H9 (cell line): ENCODE measurements around the gene CAMTA1. TPM values are rescaled to one million over a fixed set of nuclear protein-coding genes. Genes with fewer than 3 reads are reported as not detected.

Experiments used
- DNase-seq: peaks from one replicate; pipeline ENCODE4 v3.0.0-alpha.2; 2017
- H2AFZ ChIP-seq: one replicate; pipeline ENCODE4 v1.6.1; 2013; ENCODE audit warnings: mild to moderate bottlenecking, low read length, control low read depth, moderate library complexity
- H2AK5ac ChIP-seq: 2 replicates; pipeline ENCODE4 v1.6.1; 2013; ENCODE audit warnings: low read length, control low read depth, mixed read lengths; ENCODE audit not compliant: insufficient read length
- H2BK120ac ChIP-seq: one replicate; pipeline ENCODE4 v1.6.1; 2013; ENCODE audit warnings: low read depth, mild to moderate bottlenecking, low read length, control low read depth, inconsistent platforms; ENCODE audit not compliant: poor library complexity, severe bottlenecking
- H2BK12ac ChIP-seq: 2 replicates; pipeline ENCODE4 v1.6.1; 2013; ENCODE audit warnings: low read length, control low read depth, mixed read lengths, low read depth; ENCODE audit not compliant: insufficient read length
- H2BK15ac ChIP-seq: 2 replicates; pipeline ENCODE4 v1.6.1; 2013; ENCODE audit warnings: low read depth, low read length, control low read depth
- H2BK20ac ChIP-seq: one replicate; pipeline ENCODE4 v1.6.1; 2013; ENCODE audit warnings: low read depth, mild to moderate bottlenecking, low read length, control low read depth, inconsistent platforms; ENCODE audit not compliant: poor library complexity, severe bottlenecking
- H2BK5ac ChIP-seq: 2 replicates; pipeline ENCODE4 v1.6.1; 2013; ENCODE audit warnings: low read length, control low read depth, mixed read lengths; ENCODE audit not compliant: insufficient read length
- H3K14ac ChIP-seq: 2 replicates; pipeline ENCODE4 v1.6.1; 2013; ENCODE audit warnings: low read length, control low read depth; ENCODE audit not compliant: insufficient read depth
- H3K18ac ChIP-seq: 2 replicates; pipeline ENCODE4 v1.6.1; 2013; ENCODE audit warnings: low read depth, mild to moderate bottlenecking, mixed read lengths, low read length, control low read depth; ENCODE audit not compliant: insufficient read length
- H3K23ac ChIP-seq: 2 replicates; pipeline ENCODE4 v1.6.1; 2013; ENCODE audit warnings: low read length, control low read depth, mixed read lengths, low read depth; ENCODE audit not compliant: insufficient read length
- H3K23me2 ChIP-seq: 2 replicates; pipeline ENCODE4 v1.6.1; 2013; ENCODE audit warnings: low read depth, mild to moderate bottlenecking, mixed read lengths, low read length, control low read depth; ENCODE audit not compliant: insufficient read length, poor library complexity, severe bottlenecking
- H3K27ac ChIP-seq: 2 replicates; pipeline ENCODE4 v1.5.1; 2013; ENCODE audit warnings: low read length, control low read depth, mixed read lengths, low read depth; ENCODE audit not compliant: insufficient read length
- H3K27me3 ChIP-seq: 2 replicates; pipeline ENCODE4 v1.6.1; 2013; ENCODE audit warnings: low read length, control low read depth, inconsistent platforms; ENCODE audit not compliant: insufficient read depth
- H3K4ac ChIP-seq: 2 replicates; pipeline ENCODE4 v1.6.1; 2013; ENCODE audit warnings: low read depth, mild to moderate bottlenecking, control low read depth, inconsistent platforms, low read length, moderate library complexity
- H3K4me1 ChIP-seq: 2 replicates; pipeline ENCODE4 v1.6.1; 2013; ENCODE audit warnings: low read length, control low read depth, inconsistent platforms; ENCODE audit not compliant: insufficient read depth
- H3K4me2 ChIP-seq: 2 replicates; pipeline ENCODE4 v1.6.1; 2013; ENCODE audit warnings: low read length, control low read depth, mixed read lengths; ENCODE audit not compliant: insufficient read length, insufficient read depth
- H3K56ac ChIP-seq: 2 replicates; pipeline ENCODE4 v1.6.1; 2013; ENCODE audit warnings: low read depth, mild to moderate bottlenecking, mixed read lengths, low read length, control low read depth; ENCODE audit not compliant: insufficient read length
- H3K79me1 ChIP-seq: 2 replicates; pipeline ENCODE4 v1.6.1; 2013; ENCODE audit warnings: low read depth, mild to moderate bottlenecking, moderate library complexity, low read length, control low read depth, inconsistent platforms; ENCODE audit not compliant: insufficient read depth, poor library complexity, severe bottlenecking
- H3K79me2 ChIP-seq: 2 replicates; pipeline ENCODE4 v1.6.1; 2013; ENCODE audit warnings: low read length, control low read depth, inconsistent platforms; ENCODE audit not compliant: insufficient read depth
- H3K9ac ChIP-seq: 2 replicates; pipeline ENCODE4 v1.6.1; 2013; ENCODE audit warnings: low read length, control low read depth, mixed read lengths; ENCODE audit not compliant: insufficient read length; ENCODE audit errors: extremely low read depth
- H3K9me3 ChIP-seq: one replicate; pipeline ENCODE4 v1.6.1; 2013; ENCODE audit warnings: low read depth, low read length, inconsistent platforms; ENCODE audit not compliant: control insufficient read depth
- H3T11ph ChIP-seq: one replicate; pipeline ENCODE4 v1.6.1; 2013; ENCODE audit warnings: mild to moderate bottlenecking, low read length, control low read depth, inconsistent platforms
- H4K20me1 ChIP-seq: one replicate; pipeline ENCODE4 v1.6.1; 2013; ENCODE audit not compliant: control insufficient read depth, insufficient read length, insufficient read depth
- H4K5ac ChIP-seq: 2 replicates; pipeline ENCODE4 v1.6.1; 2013; ENCODE audit warnings: low read depth, mild to moderate bottlenecking, mixed read lengths, low read length, control low read depth; ENCODE audit not compliant: insufficient read length
- H4K8ac ChIP-seq: replicated peaks from 2 replicates; pipeline ENCODE4 v1.6.1; 2013; ENCODE audit warnings: low read length, control low read depth, mixed read lengths, low read depth; ENCODE audit not compliant: insufficient read length
- H4K91ac ChIP-seq: 2 replicates; pipeline ENCODE4 v1.6.1; 2013; ENCODE audit warnings: low read depth, mild to moderate bottlenecking, moderate library complexity, mixed read lengths, low read length, control low read depth; ENCODE audit not compliant: insufficient read length
- H3K27ac Mint-ChIP-seq, 3 experiments: 2 replicates in 2 of 3; 3 replicates in 1 of 3; pipeline ENCODE4 v1.8.0; 2020 to 2021; ENCODE audit warnings: mixed read lengths in 3 of 3, mild to moderate bottlenecking in 1 of 3, moderate library complexity in 1 of 3
- H3K27me3 Mint-ChIP-seq: 2 replicates; pipeline ENCODE4 v1.8.0; 2021; ENCODE audit warnings: low read depth, mild to moderate bottlenecking, moderate library complexity, mixed read lengths
- H3K36me3 Mint-ChIP-seq, 3 experiments: 2 replicates in 2 of 3; 3 replicates in 1 of 3; pipeline ENCODE4 v1.8.0; 2020 to 2021; ENCODE audit warnings: low read depth in 3 of 3, mixed read lengths in 3 of 3; ENCODE audit not compliant: insufficient read depth in 1 of 3
- H3K4me1 Mint-ChIP-seq, 2 experiments: 2 replicates each; pipeline ENCODE4 v1.8.0; 2020; ENCODE audit warnings: mixed read lengths in 2 of 2
- H3K4me3 Mint-ChIP-seq, 2 experiments: 2 replicates in 1 of 2; 3 replicates in 1 of 2; pipeline ENCODE4 v1.8.0; 2020 to 2021; ENCODE audit warnings: mild to moderate bottlenecking in 2 of 2, mixed read lengths in 2 of 2, moderate library complexity in 1 of 2
- H3K9me3 Mint-ChIP-seq, 2 experiments: 2 replicates in 1 of 2; 3 replicates in 1 of 2; pipeline ENCODE4 v1.8.0; 2020; ENCODE audit warnings: mild to moderate bottlenecking in 2 of 2, mixed read lengths in 2 of 2, moderate library complexity in 1 of 2
- WGBS: extraction: QIAGEN DNeasy Blood & Tissue Kit; methylation state at CpG from one replicate; pipeline ENCODE4 v1.1.7; 2013; ENCODE audit warnings: missing lambda C conversion rate, low lambda C conversion rate, mixed read lengths; ENCODE audit not compliant: insufficient read length; ENCODE audit errors: extremely low coverage; 5-methylcytosine and 5-hydroxymethylcytosine counted together
- total RNA-seq: library from RNA; stranded (reverse); gene quantifications from 2 replicates; pipeline ENCODE4 v1.2.1, GENCODE V29; 2021
- TF ChIP-seq, protein P1 (sequence below): fragments of 200-600 bp; sonication (generic); conservative IDR thresholded peaks from 3 replicates; pipeline ENCODE4 v1.8.0; 2021; ENCODE audit warnings: antibody characterized with exemption, mild to moderate bottlenecking

Gene CAMTA1
- total RNA-seq, 1 experiment from 2014 or later = 115 TPM

GRCh38 chr1:6794164-6794563 is 8.9 kb downstream of the CAMTA1 start:
- peaks cover 22 to 24% of the 10 kb centered on the region in 2 experiments for H3K4me1 Mint-ChIP-seq
- H2BK12ac ChIP-seq = no peak overlapping the region

More at GRCh38 chr1:6794164-6794563, 8.9 kb downstream of the CAMTA1 start:
- Histone ChIP-seq H3K27ac (no peak overlapping the region), H3K4me1 (no peaks in the 10 kb centered on the region), H2AK5ac (no peak overlapping the region), H3K79me2 (peaks cover 17% of the 10 kb centered on the region; the same call in 1 of the 2 replicates), H3K18ac (no peak overlapping the region), H3K56ac (no peak overlapping the region), H4K8ac (no peak overlapping the region), H3K23ac (no peak overlapping the region), H3K23me2 (no peaks in the 10 kb centered on the region), H2BK5ac (no peak overlapping the region), H2BK120ac (no peak overlapping the region), H3K79me1 (peaks cover 10% of the 10 kb centered on the region), H3K4ac (no peak overlapping the region), H3K9me3 (no peaks in the 10 kb centered on the region), H4K20me1 (no peaks in the 10 kb centered on the region), H2AFZ (no peak overlapping the region), H4K91ac (no peak overlapping the region), H2BK20ac (no peak overlapping the region), H3K14ac (no peak overlapping the region), H3K4me2 (no peak overlapping the region), H4K5ac (no peak overlapping the region), H3T11ph (no peak overlapping the region), H3K9ac (no peak overlapping the region), H3K27me3 (no peaks in the 10 kb centered on the region), H2BK15ac (no peak overlapping the region)
- Mint-ChIP-seq H3K4me3 (no peak overlapping the region), H3K36me3 (peaks cover 1 to 20% (median 11%) of the 10 kb centered on the region in 3 experiments; a peak in 5 of 7 replicates), H3K27ac (peak overlapping the region in 1 of 3 experiments; percentile 66; a peak in 1 of 7 replicates), H3K27me3 (no peaks in the 10 kb centered on the region), H3K9me3 (no peaks in the 10 kb centered on the region)
- TF ChIP-seq, protein P1, sequence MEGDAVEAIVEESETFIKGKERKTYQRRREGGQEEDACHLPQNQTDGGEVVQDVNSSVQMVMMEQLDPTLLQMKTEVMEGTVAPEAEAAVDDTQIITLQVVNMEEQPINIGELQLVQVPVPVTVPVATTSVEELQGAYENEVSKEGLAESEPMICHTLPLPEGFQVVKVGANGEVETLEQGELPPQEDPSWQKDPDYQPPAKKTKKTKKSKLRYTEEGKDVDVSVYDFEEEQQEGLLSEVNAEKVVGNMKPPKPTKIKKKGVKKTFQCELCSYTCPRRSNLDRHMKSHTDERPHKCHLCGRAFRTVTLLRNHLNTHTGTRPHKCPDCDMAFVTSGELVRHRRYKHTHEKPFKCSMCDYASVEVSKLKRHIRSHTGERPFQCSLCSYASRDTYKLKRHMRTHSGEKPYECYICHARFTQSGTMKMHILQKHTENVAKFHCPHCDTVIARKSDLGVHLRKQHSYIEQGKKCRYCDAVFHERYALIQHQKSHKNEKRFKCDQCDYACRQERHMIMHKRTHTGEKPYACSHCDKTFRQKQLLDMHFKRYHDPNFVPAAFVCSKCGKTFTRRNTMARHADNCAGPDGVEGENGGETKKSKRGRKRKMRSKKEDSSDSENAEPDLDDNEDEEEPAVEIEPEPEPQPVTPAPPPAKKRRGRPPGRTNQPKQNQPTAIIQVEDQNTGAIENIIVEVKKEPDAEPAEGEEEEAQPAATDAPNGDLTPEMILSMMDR = peak; percentile 58
- no CpG with 5 or more reads among the region's 2 CpGs for WGBS
- no peak for DNase-seq
